ENCODE measurements around the gene GOLIM4.
"Not testable (repeated sequence)": the region's sequence is repeated elsewhere in the genome, so short reads cannot be mapped to it uniquely, and the experiment has no call there.

GOLIM4 gene

DNA sequence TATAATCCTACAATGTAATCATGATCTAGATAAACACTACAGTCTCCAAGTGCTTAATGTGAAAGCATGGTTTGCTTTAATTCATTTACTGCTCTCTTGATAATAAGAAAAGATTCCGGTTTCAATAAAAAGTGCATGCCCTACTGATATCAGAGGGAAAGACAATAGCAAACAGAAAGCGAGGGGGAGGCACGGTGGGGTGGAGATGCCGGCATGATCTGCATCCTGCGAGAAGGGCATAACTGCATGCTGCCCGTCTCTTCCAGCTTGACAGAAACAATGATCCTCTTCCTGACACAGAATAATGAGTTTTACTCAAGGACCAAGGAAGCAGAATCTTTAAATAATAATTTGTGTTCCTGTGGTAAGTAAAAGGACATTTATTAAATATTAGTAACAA, 51.7 kb downstream of the GOLIM4 start:
- no peak for DNase-seq

DNA sequence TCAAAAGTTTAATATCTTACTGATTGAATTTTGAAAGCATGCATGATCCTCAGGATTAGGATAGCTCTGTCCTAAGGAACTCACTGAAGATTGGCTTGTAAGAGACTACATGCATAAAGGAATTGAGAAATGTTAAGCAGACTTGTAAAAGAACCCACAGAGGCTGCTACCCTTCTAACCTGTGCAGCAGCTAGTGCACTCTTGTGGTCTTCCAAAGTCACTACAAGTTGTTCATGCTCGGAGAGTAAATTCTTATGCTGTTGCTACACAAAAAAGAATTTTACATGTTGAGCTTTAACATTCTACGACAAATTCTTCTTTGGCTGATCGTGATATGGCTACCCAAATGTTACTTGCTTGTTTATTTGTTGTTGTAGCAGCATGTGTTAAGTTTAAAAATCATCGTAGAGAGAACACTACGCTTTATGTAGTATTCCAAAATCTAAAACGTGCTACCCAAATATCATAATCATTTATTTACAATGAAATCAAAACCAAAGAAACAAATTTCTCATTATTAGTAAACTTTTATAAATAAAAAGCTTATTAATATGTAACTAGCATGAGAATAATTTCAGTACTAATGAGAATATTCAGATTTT, 55.0 kb downstream of the GOLIM4 start:
- DNase-seq = peak; percentile 8

- no peak for DNase-seq
Measured at GRCh38 chr3:168037020-168037419, 58.7 kb downstream of the GOLIM4 start.

DNA sequence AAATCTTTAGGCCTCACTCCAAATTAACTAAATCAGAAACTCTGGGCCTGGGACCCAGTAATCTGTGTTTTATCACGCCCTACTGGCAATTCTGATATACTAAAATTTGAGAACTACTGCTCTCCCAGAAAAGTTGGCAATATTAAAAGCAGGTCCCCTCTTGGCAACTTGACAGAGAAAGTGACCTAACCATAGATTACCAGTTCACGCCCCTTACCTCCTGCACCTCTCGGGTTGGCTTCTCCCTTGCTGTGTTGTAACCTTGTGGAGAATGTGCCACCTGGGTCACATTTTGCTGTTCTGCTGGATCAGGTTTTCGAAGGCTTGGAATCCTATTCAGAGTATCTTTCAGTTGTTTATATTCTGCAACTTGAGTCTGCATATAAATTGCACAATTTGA, 59.1 kb downstream of the GOLIM4 start:
- DNase-seq = no peak

- DNase-seq = no peak
Measured at GRCh38 chr3:168034152-168034928, 61.4 kb downstream of the GOLIM4 start.

DNA sequence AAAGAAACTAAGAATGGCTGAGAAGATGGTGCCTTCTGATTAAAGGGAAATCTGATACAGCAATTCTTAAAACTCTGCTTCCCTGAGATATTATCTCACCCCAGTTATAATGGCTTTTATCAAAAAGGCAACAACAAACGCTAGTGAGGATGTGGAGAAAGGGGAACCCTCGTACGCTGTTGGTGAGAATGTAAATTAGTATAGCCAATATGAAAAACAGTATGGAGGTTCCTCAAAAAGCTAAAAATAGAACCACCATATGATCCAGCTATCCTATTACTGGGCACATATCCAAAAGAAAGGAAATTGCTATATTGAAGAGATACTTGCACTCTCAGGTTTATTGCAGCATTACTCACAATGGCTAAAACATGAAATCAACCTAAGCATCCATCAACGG, 65.1 kb downstream of the GOLIM4 start:
- DNase-seq = no peak

- peak; percentile 35 for DNase-seq
Measured at GRCh38 chr3:168029705-168030104, 66.0 kb downstream of the GOLIM4 start.

GRCh38 chr3:168028086-168028485, 67.6 kb downstream of the GOLIM4 start:
- no peak for DNase-seq

- DNase-seq = no peak
Measured at GRCh38 chr3:168026764-168027163, 69.0 kb downstream of the GOLIM4 start.

DNA sequence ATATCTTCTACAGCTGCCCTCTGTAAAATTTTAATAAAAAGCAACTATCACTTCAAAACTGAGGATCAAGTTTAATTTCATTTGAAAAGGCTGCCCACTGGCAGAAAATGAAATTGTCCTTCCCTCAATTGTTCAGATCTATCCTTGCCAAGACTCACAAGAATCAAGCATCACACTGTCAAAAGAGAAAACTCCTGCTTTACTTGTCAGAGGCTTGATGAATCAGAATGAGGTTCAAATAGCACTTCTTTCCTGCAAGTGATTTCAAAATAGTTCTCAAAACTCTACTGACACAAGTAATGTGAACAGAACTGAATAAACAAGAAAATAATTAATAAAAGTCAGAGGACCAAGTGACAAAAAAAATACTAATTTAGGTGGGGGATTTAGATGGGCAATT, 70.6 kb downstream of the GOLIM4 start:
- no peak for DNase-seq

GRCh38 chr3:168024537-168024941, 71.2 kb downstream of the GOLIM4 start:
- DNase-seq = peak; percentile 9

DNA sequence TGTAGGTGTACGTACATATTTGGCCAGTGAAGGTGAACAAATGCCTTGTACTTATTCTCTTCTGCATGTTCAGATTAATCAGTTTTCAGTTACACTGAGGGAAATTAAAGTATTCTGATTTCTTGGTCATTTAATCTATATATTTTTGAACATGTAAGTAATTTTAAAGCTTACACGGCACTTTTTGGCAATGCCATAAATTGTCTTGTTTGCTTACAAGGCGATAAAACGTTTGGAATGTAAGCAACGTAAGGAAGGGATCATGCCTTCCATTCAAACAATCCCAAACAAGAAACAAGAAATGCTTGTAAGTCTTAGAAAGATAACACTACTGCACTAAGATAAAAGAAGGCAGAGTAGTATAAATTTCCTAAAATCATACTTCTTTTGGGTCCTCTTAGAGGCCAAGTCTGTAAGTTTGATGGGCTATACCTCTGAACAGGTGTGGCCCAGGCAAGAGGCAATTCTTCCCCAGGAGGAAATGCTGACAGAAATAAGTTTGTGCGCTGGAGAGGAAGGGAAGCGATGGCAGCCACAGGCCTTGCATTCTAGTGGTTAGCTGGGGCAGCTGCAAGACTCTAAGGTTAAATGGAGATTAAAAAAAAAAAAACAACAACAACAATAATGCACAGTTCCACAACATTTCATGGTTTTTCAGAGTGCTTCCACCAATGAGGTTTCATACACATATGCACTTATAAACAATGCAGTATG, 73.8 kb downstream of the GOLIM4 start:
- DNase-seq = no peak

GRCh38 chr3:168011280-168011679, 84.4 kb downstream of the GOLIM4 start:
- DNase-seq = not testable (repeated sequence)

DNA sequence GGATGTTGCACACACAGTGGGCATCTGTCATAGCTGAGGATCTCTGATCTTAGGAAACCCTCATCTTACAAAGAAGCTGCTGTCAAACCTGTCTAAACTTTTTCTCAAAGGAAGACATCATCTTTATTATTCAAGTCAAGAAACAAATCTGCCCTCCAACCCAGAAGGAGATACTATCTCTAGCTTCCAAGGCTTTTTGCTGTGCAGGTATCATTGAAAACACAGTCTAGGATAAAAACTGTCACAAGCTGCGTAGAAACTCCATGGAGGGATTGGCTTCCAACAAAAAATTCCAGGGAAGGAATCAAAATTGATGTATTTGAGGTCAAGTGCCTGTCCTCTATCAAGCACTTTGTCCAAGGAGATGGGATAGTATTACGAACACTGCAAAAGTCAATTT, 89.1 kb downstream of the GOLIM4 start:
- no peak for DNase-seq

DNA sequence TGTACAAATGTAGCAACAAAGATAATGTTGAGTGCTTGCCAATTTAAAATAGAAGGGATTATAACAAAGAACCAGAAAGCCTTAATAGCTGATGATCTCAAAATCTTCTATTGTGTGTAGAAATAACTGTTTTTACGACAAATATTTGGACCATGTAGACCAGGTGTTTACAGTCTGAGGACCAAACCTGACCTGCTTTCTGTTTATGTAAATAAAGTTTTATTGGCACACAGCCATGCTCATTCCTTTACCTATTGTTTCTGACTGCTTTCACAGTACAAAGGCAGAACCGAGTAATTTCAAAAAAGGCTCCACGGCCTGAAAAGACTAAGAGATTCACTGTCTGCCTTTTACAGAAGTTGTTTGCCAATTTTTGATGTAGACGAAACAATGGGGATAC, 91.8 kb downstream of the GOLIM4 start:
- no peak for DNase-seq

DNA sequence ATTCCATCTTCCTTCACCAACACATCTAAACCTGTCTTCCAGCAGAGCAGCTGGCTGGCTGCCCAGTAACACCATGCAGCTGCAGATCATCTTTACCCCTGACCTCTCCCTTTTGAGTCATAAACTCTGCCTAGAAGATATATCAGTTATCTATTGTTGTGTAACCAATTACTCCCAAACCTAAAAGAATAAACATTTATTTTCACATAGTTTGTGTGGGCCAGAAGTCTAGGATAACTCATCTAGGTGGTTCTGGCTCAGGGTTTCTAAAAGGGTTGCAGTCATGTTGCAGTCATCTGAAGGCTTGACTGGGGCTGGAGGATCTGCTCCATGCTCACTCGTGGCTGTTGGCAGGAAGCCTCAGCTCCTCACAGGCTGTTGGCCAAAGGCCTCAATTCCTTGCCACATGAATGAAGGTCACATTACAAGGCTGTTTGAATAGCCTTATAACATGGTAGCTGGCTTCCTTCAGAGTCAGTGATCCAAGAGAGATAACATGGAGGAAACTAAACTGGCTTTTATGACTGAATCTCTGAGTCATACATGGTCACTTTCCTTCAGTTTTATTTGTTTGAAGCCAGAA, 92.8 kb downstream of the GOLIM4 start:
- peak; percentile 2 for DNase-seq

- no peak for DNase-seq
Measured at GRCh38 chr3:168001244-168001643, 94.5 kb downstream of the GOLIM4 start.

GRCh38 chr3:167998253-167998652, 97.5 kb downstream of the GOLIM4 start:
- no peak for DNase-seq

- DNase-seq = no peak
Measured at GRCh38 chr3:167996514-167996913, 99.2 kb downstream of the GOLIM4 start.

DNA sequence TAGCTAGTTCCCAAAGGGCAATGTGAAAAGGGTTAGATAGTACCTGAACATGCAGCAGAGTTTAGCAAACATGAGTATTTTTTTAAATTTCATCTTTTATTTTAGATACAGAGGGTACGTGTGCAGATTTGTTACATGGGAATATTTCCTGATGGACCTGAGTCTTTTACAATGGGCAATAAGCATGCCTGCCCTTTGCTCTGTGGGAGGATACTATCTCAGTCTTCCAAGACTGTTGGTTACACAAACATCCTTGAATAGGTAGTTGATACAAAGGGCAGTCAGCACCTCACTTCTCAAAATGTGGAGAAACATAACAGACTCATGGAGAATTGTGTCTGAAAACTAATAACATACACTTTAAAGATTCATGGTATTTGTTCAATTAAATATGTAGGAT, 103.3 kb downstream of the GOLIM4 start:
- no peak for DNase-seq

- DNase-seq = no peak
Measured at GRCh38 chr3:167991213-167991612, 104.5 kb downstream of the GOLIM4 start.

DNA sequence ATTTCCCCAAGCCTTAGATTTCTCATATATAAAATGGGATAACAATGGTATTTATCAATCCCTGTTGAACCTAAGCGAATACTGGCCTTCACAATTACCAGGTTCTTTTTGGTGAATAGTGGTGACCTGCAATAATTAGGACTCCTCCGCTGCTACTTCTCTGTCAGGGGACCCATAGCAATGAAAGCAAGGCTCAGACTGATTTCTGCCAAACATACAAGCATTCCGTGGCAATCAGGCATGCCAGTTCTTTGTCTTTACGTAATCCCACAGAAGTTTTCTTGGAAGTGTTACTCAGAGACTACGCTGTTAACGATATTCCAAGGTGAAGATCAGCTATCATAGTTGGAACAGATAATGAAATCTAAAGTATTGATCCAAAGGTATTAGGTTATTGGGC, 105.7 kb downstream of the GOLIM4 start:
- DNase-seq = no peak

GRCh38 chr3:167989066-167989465, 106.7 kb downstream of the GOLIM4 start:
- no peak for DNase-seq

DNA sequence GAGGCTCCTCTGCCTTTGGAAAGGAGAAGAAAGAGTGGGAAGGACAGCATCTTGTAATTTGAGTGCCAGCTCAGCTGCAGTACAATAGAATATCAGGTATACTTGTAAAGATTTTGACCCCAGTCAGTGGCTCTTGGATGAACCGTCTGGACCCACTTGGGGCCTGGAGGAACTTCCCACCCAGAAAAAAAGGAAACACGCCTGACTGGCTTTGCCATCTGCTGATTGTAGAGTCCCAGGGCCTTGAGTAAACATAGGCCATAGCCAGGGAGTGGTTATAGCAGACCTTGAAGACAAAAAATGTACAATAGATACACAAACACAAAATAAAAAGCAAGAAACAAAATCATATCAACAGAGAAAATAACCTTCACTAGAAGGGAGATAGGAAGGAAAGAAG, 112.1 kb downstream of the GOLIM4 start:
- no peak for DNase-seq

All from NCI-H510A (cell line).